ENCODE results near the gene GNG7. TPM values are rescaled to one million over a fixed set of nuclear protein-coding genes. Genes with fewer than 3 reads are reported as not detected.
A peak's percentile ranks its signal among the peaks of the same experiment; 100 is the strongest.

GNG7 gene
- total RNA-seq, 1 donor = not detected

DNA sequence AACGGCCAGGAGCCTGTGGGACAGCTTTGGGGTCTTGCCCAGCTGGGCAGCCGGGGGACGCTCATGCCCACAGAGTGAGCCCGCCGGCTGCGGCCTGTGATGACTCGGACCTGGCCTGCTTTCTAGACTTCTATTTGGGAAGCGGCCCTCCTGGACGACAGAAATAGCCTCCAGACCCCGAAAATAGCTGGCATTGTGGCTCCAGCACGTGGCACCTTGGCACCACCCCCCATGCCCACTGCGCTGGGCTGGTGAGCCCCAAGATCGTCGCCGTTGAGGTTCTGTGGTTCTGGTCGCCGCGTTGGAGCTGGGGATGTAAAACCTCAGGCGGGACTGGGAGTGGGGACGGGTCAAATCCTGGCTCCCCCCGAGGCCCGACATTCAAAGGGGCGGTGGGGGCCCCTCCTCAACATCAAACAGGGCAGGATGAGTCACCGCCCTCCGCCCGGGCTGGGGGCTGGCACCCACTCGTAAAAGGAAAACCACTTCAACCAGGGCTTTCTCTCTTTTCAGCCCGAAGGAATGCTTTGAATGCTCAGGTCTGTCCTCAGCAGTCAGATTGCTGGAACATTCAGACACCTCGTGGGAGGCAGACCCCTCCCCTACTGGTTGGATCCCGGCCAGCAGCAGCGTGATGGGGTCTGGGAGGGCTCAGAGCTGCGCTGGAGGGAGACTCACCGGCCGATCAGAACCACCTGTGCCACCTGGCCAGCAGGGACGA lies 184.5 kb downstream of the GNG7 start:
- H3K4me3 ChIP-seq (ENCODE audit: low read depth, low read length) = no peak overlapping the region
- DNase-seq (ENCODE audit: low read depth) = peak; percentile 28
- TF ChIP-seq, protein P1, sequence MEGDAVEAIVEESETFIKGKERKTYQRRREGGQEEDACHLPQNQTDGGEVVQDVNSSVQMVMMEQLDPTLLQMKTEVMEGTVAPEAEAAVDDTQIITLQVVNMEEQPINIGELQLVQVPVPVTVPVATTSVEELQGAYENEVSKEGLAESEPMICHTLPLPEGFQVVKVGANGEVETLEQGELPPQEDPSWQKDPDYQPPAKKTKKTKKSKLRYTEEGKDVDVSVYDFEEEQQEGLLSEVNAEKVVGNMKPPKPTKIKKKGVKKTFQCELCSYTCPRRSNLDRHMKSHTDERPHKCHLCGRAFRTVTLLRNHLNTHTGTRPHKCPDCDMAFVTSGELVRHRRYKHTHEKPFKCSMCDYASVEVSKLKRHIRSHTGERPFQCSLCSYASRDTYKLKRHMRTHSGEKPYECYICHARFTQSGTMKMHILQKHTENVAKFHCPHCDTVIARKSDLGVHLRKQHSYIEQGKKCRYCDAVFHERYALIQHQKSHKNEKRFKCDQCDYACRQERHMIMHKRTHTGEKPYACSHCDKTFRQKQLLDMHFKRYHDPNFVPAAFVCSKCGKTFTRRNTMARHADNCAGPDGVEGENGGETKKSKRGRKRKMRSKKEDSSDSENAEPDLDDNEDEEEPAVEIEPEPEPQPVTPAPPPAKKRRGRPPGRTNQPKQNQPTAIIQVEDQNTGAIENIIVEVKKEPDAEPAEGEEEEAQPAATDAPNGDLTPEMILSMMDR (IDR thresholded peaks at IDR 0.05; ENCODE audit: insufficient read depth, low read depth, low read length) = no peak

DNA sequence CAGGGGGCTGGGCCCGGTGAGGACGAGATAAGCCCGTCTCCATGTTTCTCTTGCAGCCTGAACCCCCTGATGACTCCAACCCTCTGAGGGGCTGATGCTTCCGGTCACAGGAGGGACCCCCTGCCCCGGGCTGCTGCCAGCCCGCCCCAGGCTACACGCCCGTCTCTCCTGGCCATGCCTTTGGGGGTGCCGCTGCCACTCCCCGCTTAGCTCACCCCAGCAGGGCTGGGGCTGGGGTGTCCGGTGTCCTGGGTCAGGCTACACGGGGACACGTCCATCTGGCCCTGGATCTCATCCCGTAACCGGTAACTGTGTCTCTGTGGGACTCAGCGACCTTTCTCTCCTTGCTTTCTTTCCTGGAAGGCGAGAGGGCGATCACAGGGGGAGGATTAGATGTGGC lies 185.8 kb downstream of the GNG7 start:
- TF ChIP-seq, protein P1 (IDR thresholded peaks at IDR 0.05; ENCODE audit: insufficient read depth, low read depth, low read length) = no peak
- H3K4me3 ChIP-seq (ENCODE audit: low read depth, low read length) = no peak overlapping the region

DNA sequence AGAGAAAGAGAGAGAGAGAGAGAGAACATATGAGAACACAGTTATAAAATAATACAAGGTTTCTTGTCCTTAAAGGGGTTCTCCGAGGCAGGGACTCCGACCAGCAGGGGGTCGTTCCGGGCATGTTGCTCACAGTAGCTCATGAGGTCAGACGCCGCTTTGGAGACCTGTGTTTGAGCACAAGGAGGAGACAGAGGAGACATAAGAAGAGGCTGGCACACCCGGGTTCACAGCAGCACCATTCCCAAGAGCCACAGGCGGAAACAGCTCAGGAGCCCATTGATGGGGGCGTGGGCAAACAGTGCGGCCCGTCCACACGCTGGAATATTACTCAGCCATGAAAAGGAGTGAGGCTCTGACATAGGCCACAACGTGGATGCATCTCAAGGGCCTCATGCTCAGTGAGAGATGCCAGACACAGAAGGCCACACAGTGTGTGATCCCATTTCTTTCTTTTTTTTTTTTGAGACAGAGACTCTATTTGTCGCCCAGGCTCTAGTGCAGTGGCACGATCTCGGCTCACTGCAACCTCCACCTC lies 187.4 kb downstream of the GNG7 start:
- no peak for DNase-seq (ENCODE audit: low read depth)
- no peak overlapping the region for H3K4me3 ChIP-seq (ENCODE audit: low read depth, low read length)
- TF ChIP-seq, protein P1 (IDR thresholded peaks at IDR 0.05; ENCODE audit: insufficient read depth, low read depth, low read length) = no peak

More for the DNA sequence above, 185.8 kb downstream of the GNG7 start:
- DNase-seq (ENCODE audit: low read depth) = no peak

DNA sequence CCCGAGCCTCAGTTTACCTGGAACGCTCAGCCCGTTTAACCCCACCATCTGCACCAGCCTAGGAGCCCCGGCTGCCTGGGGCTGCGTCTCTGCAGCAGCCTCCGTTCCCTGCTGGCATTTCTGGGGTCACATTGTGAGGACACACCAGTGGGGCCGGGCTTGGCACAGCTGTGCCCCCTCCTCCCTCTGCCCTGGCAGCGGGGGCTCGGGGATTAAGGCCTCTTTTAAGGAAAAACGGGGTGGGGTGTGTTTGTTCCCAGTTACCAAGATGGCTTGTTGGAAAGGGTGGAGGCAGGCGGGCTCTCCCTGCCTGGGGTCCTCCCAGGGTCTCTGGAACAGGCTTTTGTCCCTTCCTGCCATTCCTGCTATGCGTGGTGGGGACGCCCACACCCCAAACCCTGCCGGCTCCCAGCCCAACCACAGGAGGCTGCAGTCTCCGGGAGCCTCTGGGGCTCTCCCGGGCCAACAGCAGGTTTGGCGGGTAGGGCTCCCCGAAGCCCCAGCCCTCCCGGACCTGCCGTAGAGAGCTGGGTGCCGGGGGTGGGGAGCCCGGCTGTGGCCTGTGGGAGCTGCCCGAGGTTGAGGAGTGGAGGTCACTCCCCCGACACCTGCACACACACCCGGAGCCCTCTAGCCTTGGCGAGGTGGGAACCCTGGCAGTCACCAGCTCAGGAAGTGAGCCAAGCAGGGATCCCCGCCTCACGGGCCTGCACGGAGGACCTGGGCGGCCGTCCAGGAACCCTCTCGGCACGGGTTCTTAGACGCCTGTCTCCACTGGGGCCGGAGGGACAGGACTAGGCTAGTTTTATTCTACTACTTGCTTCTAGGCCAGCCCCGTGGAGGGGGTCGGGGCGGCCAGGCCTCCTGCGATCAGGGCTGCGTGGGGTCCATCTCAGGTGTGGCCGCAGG lies 189.7 kb downstream of the GNG7 start:
- TF ChIP-seq, protein P1 (IDR thresholded peaks at IDR 0.05; ENCODE audit: insufficient read depth, low read depth, low read length) = no peak
- H3K4me3 ChIP-seq (ENCODE audit: low read depth, low read length) = no peak overlapping the region
- no peak for DNase-seq (ENCODE audit: low read depth)

DNA sequence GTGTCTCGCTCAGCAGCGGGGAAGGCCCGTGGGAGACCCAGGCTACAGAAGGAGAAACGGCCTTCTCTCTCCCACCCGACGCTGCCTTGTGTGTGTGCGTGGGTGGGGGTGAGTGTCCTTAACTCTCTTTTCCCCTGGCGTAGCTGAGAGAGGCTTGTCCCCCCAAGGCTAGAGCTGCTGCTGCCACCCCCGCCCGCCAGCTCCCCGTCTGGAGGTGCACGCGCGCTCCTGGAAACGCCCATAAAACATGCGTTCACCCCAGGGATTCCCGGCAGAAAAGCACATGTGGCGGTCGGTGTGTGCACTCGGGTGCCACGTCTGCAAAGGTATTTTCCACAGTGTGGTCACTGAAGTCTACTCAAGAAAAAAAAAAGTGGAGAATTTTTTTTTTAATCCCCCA lies 190.5 kb downstream of the GNG7 start:
- TF ChIP-seq, protein P1 (IDR thresholded peaks at IDR 0.05; ENCODE audit: insufficient read depth, low read depth, low read length) = no peak

DNA sequence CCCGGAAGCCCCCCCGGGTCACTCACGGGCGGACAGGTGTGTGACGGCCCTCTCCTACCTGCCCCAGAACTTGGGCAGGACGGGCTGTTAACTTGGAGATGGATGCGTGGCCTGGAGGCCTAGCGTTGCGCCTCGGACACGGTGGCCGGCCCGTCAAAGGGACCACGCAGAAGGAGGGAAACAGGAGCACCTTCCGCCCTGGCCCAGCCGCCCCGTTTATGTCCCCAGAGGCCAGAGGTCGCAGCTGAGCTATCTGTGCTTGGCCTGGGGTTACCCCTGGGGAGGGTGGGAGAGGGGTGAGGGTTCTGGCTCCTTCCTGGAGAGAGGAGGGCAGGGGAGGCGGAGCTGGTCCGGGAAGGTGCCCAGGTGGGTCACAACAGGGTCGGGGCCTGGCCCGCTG lies 190.9 kb downstream of the GNG7 start:
- no peak overlapping the region for H3K4me3 ChIP-seq (ENCODE audit: low read depth, low read length)
- DNase-seq (ENCODE audit: low read depth) = no peak
- TF ChIP-seq, protein P1 (IDR thresholded peaks at IDR 0.05; ENCODE audit: insufficient read depth, low read depth, low read length) = no peak

More for the DNA sequence above, 190.5 kb downstream of the GNG7 start:
- no peak overlapping the region for H3K4me3 ChIP-seq (ENCODE audit: low read depth, low read length)
- DNase-seq (ENCODE audit: low read depth) = no peak
